Purkinje cell (primary cell): ENCODE measurements around the gene KAT14. TPM values are rescaled to one million over a fixed set of nuclear protein-coding genes. Genes with fewer than 3 reads are reported as not detected.

Experiments used
- polyA plus RNA-seq: library from polyadenylated mRNA; unstranded; fragments of >200 nt; fragmentation: Nextera tagmentation; gene quantifications from 2 replicates; pipeline ENCODE4 v1.2.1, GENCODE V29; 2014

KAT14 gene
- 8.1 and 12.0 TPM in 2 replicates for polyA plus RNA-seq

GRCh38 chr20:18137412-18138265 lies at the start of gene KAT14, which contains the start of gene PET117:
Gene KAT14 (plus strand): TSS chr20:18137863. CDS start chr20:18142661, 4,798 bp downstream.
Gene PET117 (plus strand): TSS chr20:18137863. CDS start chr20:18137956, 93 bp downstream.

Other genes starting within 250 kb of the KAT14 start
- gene SNX5, start 169.1 kb upstream of the KAT14 start, polyA plus RNA-seq: 51.8 and 82.4 TPM in 2 replicates
- 1.2 and 1.9 TPM in 2 replicates for gene MGME1, start 168.8 kb upstream of the KAT14 start, polyA plus RNA-seq
- gene OVOL2, start 79.9 kb upstream of the KAT14 start, polyA plus RNA-seq: 0.98 TPM in 1 of 2 replicates, not detected in the other
- 23.1 and 27.3 TPM in 2 replicates for gene PET117, start within 50 bp of the KAT14 start, polyA plus RNA-seq
- gene ZNF133, start 150.7 kb downstream of the KAT14 start, polyA plus RNA-seq: 2.3 and 7.4 TPM in 2 replicates